Right forelimb (tissue), 1 donor: ENCODE results near the gene GP9.
"Not testable (repeated sequence)": the region's sequence is repeated elsewhere in the genome, so short reads cannot be mapped to it uniquely, and the experiment has no call there.

Experiments
- DNase-seq: peaks from one replicate; pipeline ENCODE4 v3.0.0-alpha.2; 2018

The GP9 gene

GRCh38 chr3:129052675-129053074 lies 7.9 kb upstream of the GP9 start:
- no peak for DNase-seq

- no peak for DNase-seq
Observed at GRCh38 chr3:129054605-129055104, 5.9 kb upstream of the GP9 start.

- DNase-seq = no peak
Observed at GRCh38 chr3:129056451-129057173, 4.0 kb upstream of the GP9 start.

- no peak for DNase-seq
Observed at GRCh38 chr3:129057249-129057648, 3.3 kb upstream of the GP9 start.

GRCh38 chr3:129058441-129059200 lies 2.0 kb upstream of the GP9 start:
- DNase-seq = no peak

GRCh38 chr3:129059311-129059958 lies 1.1 kb upstream of the GP9 start:
- no peak for DNase-seq

- DNase-seq = no peak
Observed at GRCh38 chr3:129061023-129061887, 676 bp downstream of the GP9 start.

- no peak for DNase-seq
Observed at GRCh38 chr3:129061888-129062834, 1.6 kb downstream of the GP9 start.

- DNase-seq = no peak
Observed at GRCh38 chr3:129063091-129063640, 2.6 kb downstream of the GP9 start.

GRCh38 chr3:129063841-129064482 lies 3.4 kb downstream of the GP9 start:
- no peak for DNase-seq

GRCh38 chr3:129065016-129065719 lies 4.6 kb downstream of the GP9 start:
- no peak for DNase-seq

- DNase-seq = no peak
Observed at GRCh38 chr3:129065720-129066073, 5.1 kb downstream of the GP9 start.

- DNase-seq = not testable (repeated sequence)
Observed at GRCh38 chr3:129067719-129068118, 7.1 kb downstream of the GP9 start.

GRCh38 chr3:129068291-129068886 lies 7.8 kb downstream of the GP9 start:
- no peak for DNase-seq

- not testable (repeated sequence) for DNase-seq
Observed at GRCh38 chr3:129069313-129070085, 8.9 kb downstream of the GP9 start.

GRCh38 chr3:129070086-129070885 lies 9.7 kb downstream of the GP9 start:
- no peak for DNase-seq

- no peak for DNase-seq
Observed at GRCh38 chr3:129077222-129077621, 16.6 kb downstream of the GP9 start.

- no peak for DNase-seq
Observed at GRCh38 chr3:129078510-129078909, 17.9 kb downstream of the GP9 start.
